Testis (tissue), 2 donors: ENCODE results near the gene CCM2.

ENCODE experiments used
- CTCF ChIP-seq, 3 experiments: fragments of 450-650 bp in 2 of 3; fragments of 200-600 bp in 1 of 3; sonication (generic) in 1 of 3; IDR thresholded peaks; one replicate each; pipeline ENCODE4 v1.5.1; 2016 to 2019; ENCODE audit warnings: antibody characterized with exemption in 3 of 3, mild to moderate bottlenecking in 2 of 3, moderate library complexity in 1 of 3
- POLR2A ChIP-seq: fragments of 450-650 bp; IDR thresholded peaks from one replicate; pipeline ENCODE4 v1.6.1; 2017; ENCODE audit warnings: antibody characterized with exemption, mild to moderate bottlenecking, moderate library complexity

- TF ChIP-seq CTCF (IDR thresholded peaks at IDR 0.05) = no peak
- no peak for TF ChIP-seq POLR2A
Observed at GRCh38 chr7:44985900-44986217, 14.1 kb upstream of the CCM2 start.
